GM12801 (cell line): Measurements from ENCODE around the gene DMD.

Experiments
- TF ChIP-seq, protein P1 (sequence below): IDR thresholded peaks from one replicate; pipeline ENCODE4 v1.5.1; 2011; ENCODE audit warnings: control low read depth; ENCODE audit not compliant: insufficient read length; ENCODE audit errors: extremely low read depth

The DMD gene

DNA sequence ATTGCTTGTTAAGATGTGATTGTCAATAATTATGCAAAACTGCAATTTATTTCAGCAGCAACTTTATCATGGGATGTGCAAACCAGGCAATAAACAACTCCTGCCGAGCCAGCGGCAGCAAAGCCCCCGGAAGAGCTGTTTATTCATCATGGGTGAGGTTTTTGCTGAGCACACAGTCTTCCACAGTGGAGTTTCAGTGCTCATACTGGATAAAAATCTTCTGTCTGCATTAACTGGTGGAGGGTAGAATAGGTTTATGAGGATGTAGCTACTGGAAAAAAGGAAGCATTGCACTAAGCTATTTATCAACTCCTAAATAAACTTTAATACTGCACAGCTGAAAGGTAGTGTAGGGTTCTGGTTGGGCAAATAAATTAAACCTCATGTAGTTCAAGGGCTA, 1582.2 kb downstream of the DMD start:
- TF ChIP-seq, protein P1, sequence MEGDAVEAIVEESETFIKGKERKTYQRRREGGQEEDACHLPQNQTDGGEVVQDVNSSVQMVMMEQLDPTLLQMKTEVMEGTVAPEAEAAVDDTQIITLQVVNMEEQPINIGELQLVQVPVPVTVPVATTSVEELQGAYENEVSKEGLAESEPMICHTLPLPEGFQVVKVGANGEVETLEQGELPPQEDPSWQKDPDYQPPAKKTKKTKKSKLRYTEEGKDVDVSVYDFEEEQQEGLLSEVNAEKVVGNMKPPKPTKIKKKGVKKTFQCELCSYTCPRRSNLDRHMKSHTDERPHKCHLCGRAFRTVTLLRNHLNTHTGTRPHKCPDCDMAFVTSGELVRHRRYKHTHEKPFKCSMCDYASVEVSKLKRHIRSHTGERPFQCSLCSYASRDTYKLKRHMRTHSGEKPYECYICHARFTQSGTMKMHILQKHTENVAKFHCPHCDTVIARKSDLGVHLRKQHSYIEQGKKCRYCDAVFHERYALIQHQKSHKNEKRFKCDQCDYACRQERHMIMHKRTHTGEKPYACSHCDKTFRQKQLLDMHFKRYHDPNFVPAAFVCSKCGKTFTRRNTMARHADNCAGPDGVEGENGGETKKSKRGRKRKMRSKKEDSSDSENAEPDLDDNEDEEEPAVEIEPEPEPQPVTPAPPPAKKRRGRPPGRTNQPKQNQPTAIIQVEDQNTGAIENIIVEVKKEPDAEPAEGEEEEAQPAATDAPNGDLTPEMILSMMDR: no peak

DNA sequence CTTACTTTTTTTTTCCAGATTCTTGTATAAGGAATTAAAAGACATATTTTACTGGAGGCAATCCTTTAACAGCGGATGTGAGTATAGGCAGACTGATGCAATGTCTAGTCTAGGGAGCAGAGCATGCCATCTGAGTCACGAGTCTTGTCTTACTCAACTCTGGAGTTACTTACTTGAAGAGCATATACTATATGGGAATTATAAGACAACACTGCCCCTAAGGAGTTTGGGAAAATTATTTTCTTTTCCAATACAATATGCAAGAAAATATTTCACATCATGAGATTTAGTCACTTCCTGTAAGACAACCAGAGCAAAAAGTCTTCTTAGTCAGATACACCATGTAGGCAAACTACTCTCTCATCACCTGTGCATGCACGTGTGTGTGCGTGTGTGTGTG, 1602.2 kb downstream of the DMD start:
- TF ChIP-seq, protein P1: no peak

DNA sequence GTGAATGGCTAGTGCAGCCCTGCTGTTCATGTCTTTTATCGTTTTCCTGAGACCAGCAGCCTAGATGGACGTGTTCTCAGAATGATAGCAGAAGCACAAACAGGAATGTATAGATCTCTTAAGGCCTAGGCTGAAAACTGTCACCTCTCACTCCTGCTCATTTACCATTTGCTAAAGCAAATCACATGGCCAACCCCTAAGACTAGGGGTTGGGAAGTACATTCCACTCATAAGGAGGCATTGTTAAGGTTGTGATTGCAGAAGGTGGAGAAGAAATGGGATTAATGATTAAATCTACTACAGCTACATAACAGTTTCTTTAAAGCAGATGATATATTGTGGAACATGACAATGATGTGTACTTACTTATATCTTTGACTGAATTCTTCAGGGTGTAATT, 1602.7 kb downstream of the DMD start:
- TF ChIP-seq, protein P1: no peak

DNA sequence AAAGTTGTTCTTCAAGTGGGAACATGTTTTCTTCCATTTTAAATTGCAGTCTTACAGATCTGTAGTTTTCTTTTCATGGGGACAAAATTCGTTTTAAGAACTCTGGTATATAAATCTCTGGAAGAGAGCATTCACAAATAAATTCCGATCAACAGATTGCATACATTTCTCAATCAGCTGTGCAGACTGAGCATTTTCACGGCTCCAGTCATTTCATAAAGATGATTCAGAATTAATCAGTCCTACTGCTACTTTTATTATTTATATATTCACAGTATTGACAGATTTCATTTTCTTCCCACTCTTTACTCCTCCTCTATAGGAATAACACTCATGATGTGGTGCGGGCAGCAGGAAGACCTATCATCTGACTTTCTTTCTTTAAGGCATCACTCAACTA, 1604.6 kb downstream of the DMD start:
- TF ChIP-seq, protein P1: no peak

DNA sequence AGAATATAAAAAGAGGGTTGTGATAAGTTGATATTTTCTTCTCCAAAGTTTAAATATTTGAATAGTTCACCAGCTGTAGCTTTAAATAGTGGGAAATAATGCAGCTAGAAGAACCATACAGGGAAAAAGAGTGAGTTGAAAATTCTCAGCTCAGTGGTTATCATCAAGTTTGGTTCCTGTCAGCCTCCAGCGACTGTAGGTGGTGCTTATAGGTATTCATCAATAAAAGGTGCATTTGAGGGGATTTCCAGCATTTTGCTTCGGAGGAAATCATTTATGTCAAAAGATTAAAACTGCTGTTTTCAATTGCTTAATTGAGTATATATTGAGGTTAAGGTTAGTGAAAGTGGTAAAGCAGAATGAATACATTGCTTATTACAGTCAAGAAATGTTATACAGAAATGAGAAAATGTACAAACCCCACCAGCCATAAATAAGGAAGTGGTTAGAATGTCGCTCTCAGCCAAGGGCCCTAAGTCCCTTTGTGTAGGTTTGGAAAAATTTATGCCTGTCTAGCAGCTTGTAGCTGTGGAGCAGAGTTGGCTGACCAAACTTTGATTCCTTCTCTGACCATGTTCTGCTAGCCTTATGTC, 1606.6 kb downstream of the DMD start:
- TF ChIP-seq, protein P1: no peak

DNA sequence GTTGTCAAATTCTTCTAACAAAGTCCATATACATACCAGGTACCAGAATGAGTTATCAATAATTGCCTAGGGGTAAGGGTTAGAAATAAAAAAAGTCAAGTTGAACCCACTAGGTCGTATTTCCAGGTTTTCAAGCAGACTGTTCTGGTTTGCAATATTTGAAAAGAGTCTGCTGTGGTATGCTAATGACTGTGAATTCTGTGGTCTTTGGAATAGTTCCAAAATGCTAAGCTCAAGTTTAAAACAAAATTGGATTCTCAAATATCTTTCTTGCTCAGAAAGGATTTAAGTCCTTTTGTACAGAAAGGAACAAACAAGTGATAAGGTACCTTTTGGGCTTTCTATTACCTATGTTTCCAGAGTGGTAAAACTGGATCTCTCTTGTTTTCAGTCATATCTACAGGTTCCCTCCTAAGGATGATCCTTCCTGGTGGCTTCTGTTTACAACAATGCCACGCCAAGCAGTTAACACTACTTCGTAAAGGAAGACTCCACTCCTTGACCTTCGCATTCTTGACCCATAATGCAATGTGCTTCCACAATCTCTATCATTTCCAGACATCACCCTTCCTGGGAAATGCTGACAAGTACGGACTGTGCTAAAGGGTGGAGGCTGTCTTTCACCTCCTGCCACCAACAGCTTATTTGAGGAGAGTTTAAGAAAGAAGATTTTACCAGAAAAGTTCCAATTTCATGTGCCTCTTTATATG, 1607.8 kb downstream of the DMD start:
- TF ChIP-seq, protein P1: no peak

DNA sequence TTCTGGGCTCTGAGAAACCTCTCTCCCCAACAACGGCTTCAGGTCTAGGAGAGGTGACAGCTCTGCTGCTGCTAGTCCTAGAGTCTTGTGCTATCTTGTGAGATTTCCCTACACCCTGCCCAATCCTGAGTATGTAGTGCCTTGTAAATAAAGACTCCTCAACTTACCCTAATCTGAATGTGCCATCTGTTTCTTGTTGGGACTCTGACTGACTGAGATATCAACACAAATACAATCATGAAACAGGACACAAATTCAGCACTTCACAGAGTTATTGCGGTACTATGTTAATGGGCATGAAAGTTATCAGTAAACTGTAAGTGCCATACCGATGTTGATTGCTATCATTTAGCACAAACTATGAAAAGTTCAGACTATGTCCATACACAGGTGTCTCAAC, 1610.5 kb downstream of the DMD start:
- TF ChIP-seq, protein P1: no peak
